GM12864 (cell line): ENCODE data around the gene NLRP5.
"Not testable (repeated sequence)": the region's sequence is repeated elsewhere in the genome, so short reads cannot be mapped to it uniquely, and the experiment has no call there.

Experiments
- DNase-seq: peaks from one replicate; pipeline ENCODE4 v3.0.0-alpha.2; 2011; ENCODE audit warnings: low read depth
- H3K4me3 ChIP-seq: 2 replicates; pipeline ENCODE4 v1.5.1; 2011; ENCODE audit warnings: mild to moderate bottlenecking, low read depth, low read length, control low read depth
- TF ChIP-seq, protein P1 (sequence below): IDR thresholded peaks from 2 replicates; pipeline ENCODE4 v1.5.1; 2011; ENCODE audit warnings: low read depth, mild to moderate bottlenecking, moderate library complexity, low read length, control low read depth, inconsistent platforms; ENCODE audit errors: missing control alignments

The NLRP5 gene

DNA sequence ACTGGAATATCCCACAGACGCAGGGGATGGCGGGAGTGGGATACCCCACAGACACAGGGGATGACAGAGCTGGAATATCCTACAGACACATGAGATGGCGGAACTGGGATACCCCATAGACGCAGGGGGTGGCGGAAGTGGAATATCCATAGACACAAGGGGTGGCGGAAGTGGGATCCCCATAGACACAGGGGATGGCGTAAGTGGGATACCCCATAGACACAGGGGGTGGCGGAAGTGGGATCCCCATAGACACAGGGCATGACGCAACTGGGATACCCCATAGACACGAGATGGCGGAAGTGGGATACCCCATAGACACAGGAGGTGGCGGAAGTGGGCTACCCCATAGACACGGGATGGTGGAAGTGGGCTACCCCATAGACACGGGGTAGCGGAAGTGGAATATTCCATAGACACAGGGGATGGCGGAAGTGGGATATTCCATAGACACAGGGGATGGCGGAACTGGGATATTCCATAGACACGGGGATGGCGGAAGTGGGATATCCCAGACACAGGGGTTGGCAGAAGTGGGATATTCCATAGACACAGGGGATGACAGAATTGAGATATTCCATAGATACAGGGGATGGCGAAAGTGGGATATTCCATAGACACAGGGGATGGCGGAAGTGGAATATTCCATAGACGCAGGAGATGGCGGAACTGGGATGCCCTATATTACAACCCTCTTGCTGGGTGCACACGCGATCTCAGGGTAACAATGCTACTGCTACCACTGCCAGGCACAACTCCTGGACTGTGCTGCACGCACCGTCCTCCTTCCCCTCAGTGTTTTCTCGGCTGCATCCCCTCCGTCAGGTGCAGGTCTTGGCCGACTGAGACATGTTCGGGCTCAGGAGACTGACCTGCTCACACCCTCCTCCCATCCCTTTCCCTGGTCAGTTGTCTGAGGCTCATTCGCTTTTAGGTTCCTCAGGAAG lies 106.4 kb downstream of the NLRP5 start:
- DNase-seq = no peak
- TF ChIP-seq, protein P1, sequence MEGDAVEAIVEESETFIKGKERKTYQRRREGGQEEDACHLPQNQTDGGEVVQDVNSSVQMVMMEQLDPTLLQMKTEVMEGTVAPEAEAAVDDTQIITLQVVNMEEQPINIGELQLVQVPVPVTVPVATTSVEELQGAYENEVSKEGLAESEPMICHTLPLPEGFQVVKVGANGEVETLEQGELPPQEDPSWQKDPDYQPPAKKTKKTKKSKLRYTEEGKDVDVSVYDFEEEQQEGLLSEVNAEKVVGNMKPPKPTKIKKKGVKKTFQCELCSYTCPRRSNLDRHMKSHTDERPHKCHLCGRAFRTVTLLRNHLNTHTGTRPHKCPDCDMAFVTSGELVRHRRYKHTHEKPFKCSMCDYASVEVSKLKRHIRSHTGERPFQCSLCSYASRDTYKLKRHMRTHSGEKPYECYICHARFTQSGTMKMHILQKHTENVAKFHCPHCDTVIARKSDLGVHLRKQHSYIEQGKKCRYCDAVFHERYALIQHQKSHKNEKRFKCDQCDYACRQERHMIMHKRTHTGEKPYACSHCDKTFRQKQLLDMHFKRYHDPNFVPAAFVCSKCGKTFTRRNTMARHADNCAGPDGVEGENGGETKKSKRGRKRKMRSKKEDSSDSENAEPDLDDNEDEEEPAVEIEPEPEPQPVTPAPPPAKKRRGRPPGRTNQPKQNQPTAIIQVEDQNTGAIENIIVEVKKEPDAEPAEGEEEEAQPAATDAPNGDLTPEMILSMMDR = no peak
- no peak overlapping the region for H3K4me3 ChIP-seq

DNA sequence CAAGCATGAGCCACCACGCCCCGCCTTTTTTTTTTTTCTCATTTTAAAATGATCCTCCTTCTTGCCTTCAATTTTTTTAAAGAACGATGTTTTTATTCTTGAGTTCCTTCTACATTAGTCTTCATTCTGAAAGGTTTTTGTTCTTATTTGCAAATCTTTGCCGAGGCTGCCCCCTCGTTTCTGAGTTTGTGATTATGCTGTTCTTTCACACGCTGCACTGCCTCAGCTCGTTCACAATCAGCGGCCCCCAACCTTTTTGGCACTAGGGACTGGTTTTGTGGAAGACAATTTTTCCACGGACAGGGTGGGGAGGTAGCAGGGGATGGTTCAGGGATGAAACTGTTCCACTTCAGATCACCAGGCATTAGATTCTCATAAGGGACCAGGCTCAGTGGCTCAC lies 107.9 kb downstream of the NLRP5 start:
- TF ChIP-seq, protein P1 = no peak
- H3K4me3 ChIP-seq = no peak overlapping the region
- no peak for DNase-seq

DNA sequence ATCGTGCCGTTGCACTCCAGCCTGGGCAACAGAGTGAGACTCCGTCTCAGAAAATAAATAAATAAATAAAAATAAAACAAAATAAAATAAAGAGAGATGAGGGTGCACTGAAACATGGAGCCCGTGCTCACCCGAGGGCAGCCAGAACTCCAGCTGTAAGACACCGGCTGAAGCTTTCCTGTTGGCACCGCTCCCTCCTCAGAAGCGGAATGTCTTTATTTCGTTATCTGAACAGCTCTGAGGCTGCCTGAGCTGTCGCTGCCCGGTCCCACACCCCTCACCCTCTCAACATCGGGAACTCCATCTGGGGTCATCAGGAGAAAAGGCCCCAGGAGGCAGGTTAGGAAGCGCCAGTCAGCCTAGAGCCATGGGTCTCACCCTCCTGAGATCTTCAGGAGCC lies 110.1 kb downstream of the NLRP5 start:
- TF ChIP-seq, protein P1 = no peak
- no peak for DNase-seq

DNA sequence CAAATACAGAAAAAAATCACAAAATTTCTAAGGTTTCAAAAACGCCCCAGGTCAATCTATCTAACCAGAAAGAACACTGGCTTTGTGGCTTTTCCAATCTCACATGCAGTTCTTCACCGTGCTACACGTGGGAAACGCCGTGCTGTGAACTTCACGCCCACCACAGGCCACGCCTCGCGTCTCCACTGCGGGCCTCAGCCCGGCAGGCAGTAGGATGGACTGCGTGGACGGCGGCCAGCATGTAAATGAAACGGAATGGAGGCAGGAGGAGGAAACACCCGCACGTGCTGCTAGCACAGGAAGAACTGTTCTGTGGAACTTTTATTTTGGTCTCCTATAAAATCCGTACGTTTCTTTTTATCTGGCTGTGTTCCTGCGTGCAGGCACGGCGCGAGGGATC lies 110.7 kb downstream of the NLRP5 start:
- TF ChIP-seq, protein P1 = no peak
- no peak for DNase-seq
- no peak overlapping the region for H3K4me3 ChIP-seq

More for the DNA sequence above, 110.1 kb downstream of the NLRP5 start:
- H3K4me3 ChIP-seq = no peak overlapping the region

DNA sequence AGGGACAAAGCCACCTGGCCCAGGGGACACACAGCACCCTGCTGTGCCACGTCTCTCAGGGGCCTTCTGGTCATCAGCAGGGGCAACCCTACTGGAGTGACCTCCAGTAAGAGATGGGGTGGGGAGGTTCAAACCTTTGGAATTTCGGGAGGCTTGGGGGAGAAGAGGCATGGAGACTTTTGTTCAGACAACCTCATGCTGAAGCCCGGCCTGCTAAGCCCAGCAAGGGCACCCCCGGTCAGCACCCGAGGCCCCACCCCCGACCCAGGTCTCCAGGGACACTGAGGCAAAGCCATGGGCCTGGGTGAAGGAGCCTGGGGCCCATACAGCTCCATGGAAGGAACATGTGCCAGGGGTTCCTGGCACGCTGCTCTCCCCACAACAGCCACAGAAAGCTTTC lies 111.2 kb downstream of the NLRP5 start:
- H3K4me3 ChIP-seq = no peak overlapping the region
- no peak for DNase-seq
- TF ChIP-seq, protein P1 = no peak

DNA sequence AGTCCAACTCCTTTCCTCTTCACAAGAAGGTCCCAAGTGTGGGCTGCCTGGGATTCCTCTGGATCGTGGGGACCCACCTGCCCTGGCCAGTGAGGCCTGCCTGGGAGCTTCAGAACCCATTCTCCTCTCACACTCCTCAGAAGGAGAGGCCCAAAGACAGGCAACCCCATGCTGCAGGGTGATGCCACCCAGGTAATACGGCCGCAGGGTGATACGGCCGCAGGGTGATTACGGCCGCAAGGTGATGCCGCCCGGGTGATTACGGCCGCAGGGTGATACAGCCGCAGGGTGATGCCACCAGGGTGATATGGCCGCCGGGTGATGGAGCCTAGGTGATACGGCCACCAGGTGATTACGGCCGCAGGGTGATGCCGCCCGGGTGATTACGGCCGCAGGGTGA lies 111.7 kb downstream of the NLRP5 start:
- not testable (repeated sequence) for DNase-seq

DNA sequence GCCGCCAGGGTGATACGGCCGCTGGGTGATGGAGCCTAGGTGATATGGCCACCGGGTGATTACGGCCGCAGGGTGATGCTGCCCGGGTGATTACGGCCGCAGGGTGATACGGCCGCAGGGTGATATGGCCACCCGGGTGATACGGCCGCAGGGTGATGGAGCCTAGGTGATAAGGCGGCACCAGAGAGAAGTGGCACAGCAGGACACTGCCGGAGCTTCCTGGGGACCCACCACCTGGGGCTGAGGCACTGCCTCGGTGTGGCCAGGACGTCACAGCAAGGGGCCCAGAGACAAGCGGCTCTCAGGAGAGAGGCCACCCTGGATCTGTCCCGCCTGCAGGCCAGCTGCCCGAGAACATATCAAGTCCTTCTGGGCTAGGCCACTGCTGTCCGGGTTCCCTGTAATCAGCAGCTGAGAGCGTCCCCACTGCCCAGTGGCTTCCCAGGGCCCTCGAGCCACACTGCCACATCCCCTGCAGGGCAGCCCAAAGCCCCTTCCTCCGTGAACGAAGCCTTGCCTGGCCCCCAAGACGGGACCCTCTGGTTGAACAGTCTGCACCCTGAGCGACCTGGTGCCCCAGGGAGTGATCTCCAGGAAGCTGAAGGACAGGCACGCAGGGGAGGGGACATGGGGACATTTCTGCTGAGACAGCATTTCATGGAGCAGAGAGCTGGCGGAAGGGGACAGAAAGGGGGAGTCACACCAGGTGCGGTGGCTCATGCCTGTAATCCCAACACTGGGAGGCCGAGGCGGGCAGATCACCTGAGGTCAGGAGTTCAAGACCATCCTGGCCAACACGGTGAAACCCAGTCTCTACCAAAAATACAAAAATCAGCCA lies 112.4 kb downstream of the NLRP5 start:
- TF ChIP-seq, protein P1 = no peak
- no peak overlapping the region for H3K4me3 ChIP-seq
- no peak for DNase-seq

More for the DNA sequence above, 111.7 kb downstream of the NLRP5 start:
- not testable (repeated sequence) for H3K4me3 ChIP-seq
